Spleen (tissue), 11 donors: ENCODE data around the gene NCOA1. TPM values are rescaled to one million over a fixed set of nuclear protein-coding genes. Genes with fewer than 3 reads are reported as not detected.
A peak's percentile ranks its signal among the peaks of the same experiment; 100 is the strongest.

Source experiments
- DNase-seq: peaks from one replicate; pipeline ENCODE4 v3.0.0-alpha.2; 2020
- H3K27ac ChIP-seq, 8 donors: fragments of 200-600 bp; sonication (generic) in 7 of 8; 1 replicate in 4 of 8; 2 replicates in 4 of 8; pipeline versions ENCODE4 v1.5.0 to v1.8.0; 2016 to 2021; ENCODE audit warnings: inconsistent platforms in 4 of 8, mild to moderate bottlenecking in 4 of 8, moderate library complexity in 1 of 8
- H3K27me3 ChIP-seq, 7 donors: fragments of 200-600 bp; sonication (generic) in 6 of 7; replicated peaks in 1 of 7; 1 replicate in 4 of 7; 2 replicates in 3 of 7; pipeline versions ENCODE4 v1.5.0 to v1.8.0; 2016 to 2021; ENCODE audit warnings: inconsistent platforms in 3 of 7, mild to moderate bottlenecking in 1 of 7
- H3K36me3 ChIP-seq, 6 donors: fragments of 200-600 bp; sonication (generic) in 5 of 6; 1 replicate in 4 of 6; 2 replicates in 2 of 6; pipeline versions ENCODE4 v1.5.0 to v1.8.0; 2016 to 2021; ENCODE audit warnings: inconsistent platforms in 2 of 6
- H3K4me1 ChIP-seq, 6 donors: fragments of 200-600 bp; sonication (generic) in 5 of 6; 1 replicate in 3 of 6; 2 replicates in 3 of 6; pipeline versions ENCODE4 v1.5.0 to v1.8.0; 2016 to 2021; ENCODE audit warnings: inconsistent platforms in 3 of 6
- H3K4me3 ChIP-seq, 8 donors: fragments of 200-600 bp; sonication (generic) in 7 of 8; 1 replicate in 4 of 8; 2 replicates in 4 of 8; pipeline versions ENCODE4 v1.5.0 to v1.8.0; 2016 to 2021; ENCODE audit warnings: inconsistent platforms in 4 of 8, mild to moderate bottlenecking in 4 of 8, moderate library complexity in 2 of 8
- H3K9me3 ChIP-seq, 8 donors: fragments of 200-600 bp; sonication (generic) in 7 of 8; 1 replicate in 4 of 8; 2 replicates in 4 of 8; pipeline versions ENCODE4 v1.5.0 to v1.8.0; 2016 to 2021; ENCODE audit warnings: inconsistent platforms in 4 of 8
- POLR2A ChIP-seq, 3 donors: fragments of 450-650 bp; IDR thresholded peaks; one replicate each; pipeline ENCODE4 v1.5.1; 2017; ENCODE audit warnings: antibody characterized with exemption in 3 of 3, mild to moderate bottlenecking in 1 of 3
- POLR2AphosphoS5 ChIP-seq, 3 donors: sonication (generic); formaldehyde crosslinking; IDR thresholded peaks; one replicate each; pipeline ENCODE4 v1.5.1; 2017; ENCODE audit warnings: antibody characterized with exemption in 3 of 3
- WGBS, 5 donors: extraction: QIAGEN DNeasy Blood & Tissue Kit in 3 of 5; methylation state at CpG; one replicate each; pipeline versions ENCODE4 v1.1.5 to v1.1.7; 2013 to 2018; 5-methylcytosine and 5-hydroxymethylcytosine counted together
- intact Hi-C: fragments of 100-400 bp; cut with DNase I; formaldehyde crosslinking; loops from one replicate; pipeline ENCODE4 v1.15.0; 2023; ENCODE audit warnings: low total_unique reads
- polyA plus RNA-seq, 3 donors: library from polyadenylated mRNA; stranded (reverse); fragments of 200-250 nt; gene quantifications; one replicate each; pipeline ENCODE4 v1.2.1, GENCODE V29; 2013
- total RNA-seq, 7 donors: library from RNA; depleted of rRNA in 3 of 7; stranded (reverse); fragments of >200 nt in 3 of 7; fragmentation: NEBNext Ultra II Directional in 4 of 7; extraction: Animal tissue kit (Norgen Biotek cat#: 25700) in 4 of 7; gene quantifications; one replicate each; pipeline versions ENCODE4 v1.1.0 to v1.2.1, GENCODE V29; 2016 to 2021
- TF ChIP-seq, protein P1 (sequence below), 11 experiments: fragments of 200-600 bp in 7 of 11; fragments of 450-650 bp in 4 of 11; sonication (generic) in 4 of 11; IDR thresholded peaks in 8 of 11; conservative IDR thresholded peaks in 3 of 11; 1 replicate in 7 of 11; 2 replicates in 4 of 11; pipeline versions ENCODE4 v1.4.0 to v1.8.0; 2016 to 2021; ENCODE audit warnings: antibody characterized with exemption in 11 of 11, inconsistent platforms in 4 of 11, mild to moderate bottlenecking in 1 of 11
- donor health status: healthy with polysubstance abuse.
- donor health status: DM: no; HTN: no; CAD: no; lungs with moderate emphysema.
- donor health status: DM: no; HTN: no; CAD: no.
- donor health status: Bipolar disorder and iron deficiency.
- donor health status: healthy.
- donor health status: DM: no; HTN: no; CAD: no.
- donor health status: DM: yes; HTN: yes; CAD: no.

The NCOA1 gene
- total and polyA plus RNA-seq, 10 donors, result 4.4 to 73.6 (median 54.4) TPM

DNA sequence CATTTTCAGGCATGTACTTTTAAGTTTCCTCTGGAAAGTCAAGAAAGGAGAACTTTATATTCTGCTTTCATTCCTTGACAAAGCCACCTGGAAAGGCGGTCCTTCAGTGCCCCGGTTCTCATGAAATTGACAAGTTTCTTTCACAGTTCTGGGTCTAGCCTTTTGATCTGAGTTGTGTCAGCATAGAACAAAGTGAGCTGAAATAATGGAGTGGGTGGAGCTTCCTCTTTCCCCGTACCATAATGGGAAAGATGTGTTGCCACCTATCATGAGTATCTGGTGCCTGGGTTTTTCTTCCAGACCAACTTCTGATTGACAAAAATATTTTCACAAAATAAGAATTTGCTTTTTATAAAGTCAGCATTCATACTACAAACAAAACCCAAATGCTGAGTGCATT, 252.9 kb downstream of the NCOA1 start:
- H3K27me3 ChIP-seq, result no peaks in the 10 kb centered on the region
- no peak overlapping the region for H3K4me3 ChIP-seq
- intact Hi-C loops, result no loop called here
- peak overlapping the region in 2 of 8 donors; percentile 12 to 22 for H3K27ac ChIP-seq
- H3K36me3 ChIP-seq, result peaks cover 0 to 83% (median 18%) of the 10 kb centered on the region in 6 donors
- H3K4me1 ChIP-seq, result peaks cover 0 to 18% (median 4%) of the 10 kb centered on the region in 6 donors
- 59 to 66% (median 65%) methylated on average over 3 of the region's 3 CpGs for WGBS, 5 donors
- no peak for DNase-seq
- no peaks in the 10 kb centered on the region for H3K9me3 ChIP-seq
- TF ChIP-seq POLR2AphosphoS5 (IDR thresholded peaks at IDR 0.05) (no peak), POLR2A (IDR thresholded peaks at IDR 0.05) (no peak)
- TF ChIP-seq, protein P1, sequence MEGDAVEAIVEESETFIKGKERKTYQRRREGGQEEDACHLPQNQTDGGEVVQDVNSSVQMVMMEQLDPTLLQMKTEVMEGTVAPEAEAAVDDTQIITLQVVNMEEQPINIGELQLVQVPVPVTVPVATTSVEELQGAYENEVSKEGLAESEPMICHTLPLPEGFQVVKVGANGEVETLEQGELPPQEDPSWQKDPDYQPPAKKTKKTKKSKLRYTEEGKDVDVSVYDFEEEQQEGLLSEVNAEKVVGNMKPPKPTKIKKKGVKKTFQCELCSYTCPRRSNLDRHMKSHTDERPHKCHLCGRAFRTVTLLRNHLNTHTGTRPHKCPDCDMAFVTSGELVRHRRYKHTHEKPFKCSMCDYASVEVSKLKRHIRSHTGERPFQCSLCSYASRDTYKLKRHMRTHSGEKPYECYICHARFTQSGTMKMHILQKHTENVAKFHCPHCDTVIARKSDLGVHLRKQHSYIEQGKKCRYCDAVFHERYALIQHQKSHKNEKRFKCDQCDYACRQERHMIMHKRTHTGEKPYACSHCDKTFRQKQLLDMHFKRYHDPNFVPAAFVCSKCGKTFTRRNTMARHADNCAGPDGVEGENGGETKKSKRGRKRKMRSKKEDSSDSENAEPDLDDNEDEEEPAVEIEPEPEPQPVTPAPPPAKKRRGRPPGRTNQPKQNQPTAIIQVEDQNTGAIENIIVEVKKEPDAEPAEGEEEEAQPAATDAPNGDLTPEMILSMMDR (IDR thresholded peaks at IDR 0.05 in 8 of 11, conservative IDR thresholded peaks at IDR 0.05 in 3 of 11), result no peak

DNA sequence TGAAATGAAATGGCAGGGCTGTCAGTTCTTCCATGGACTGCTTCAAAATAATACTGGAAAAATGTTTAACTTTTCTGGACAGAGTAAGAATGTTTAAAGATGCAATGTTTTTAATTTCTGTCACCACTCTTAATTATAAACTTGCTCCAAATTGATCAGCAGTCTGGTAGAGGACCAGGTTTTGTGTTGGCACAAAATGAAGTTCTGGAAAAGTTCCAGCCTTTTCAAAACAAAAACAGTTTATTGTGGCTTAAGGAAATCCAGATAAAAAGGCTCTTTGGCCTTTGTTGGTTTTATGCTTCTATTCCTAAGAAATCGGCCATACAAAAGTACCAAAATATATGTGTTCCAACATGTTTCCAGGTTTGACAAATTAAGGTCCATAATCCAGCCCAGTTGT, 253.3 kb downstream of the NCOA1 start:
- no peak overlapping the region for H3K4me3 ChIP-seq
- H3K4me1 ChIP-seq, result peaks cover 0 to 18% (median 4%) of the 10 kb centered on the region in 6 donors
- peaks cover 0 to 83% (median 18%) of the 10 kb centered on the region in 6 donors for H3K36me3 ChIP-seq
- 82 to 94% (median 89%) methylated on average over 1 of the region's 1 CpG for WGBS, 5 donors
- TF ChIP-seq POLR2AphosphoS5 (IDR thresholded peaks at IDR 0.05) (no peak), POLR2A (IDR thresholded peaks at IDR 0.05) (no peak)
- TF ChIP-seq, protein P1 (IDR thresholded peaks at IDR 0.05 in 8 of 11, conservative IDR thresholded peaks at IDR 0.05 in 3 of 11), result no peak
- DNase-seq, result no peak
- no peaks in the 10 kb centered on the region for H3K27me3 ChIP-seq
- intact Hi-C loops, result no loop called here
- no peaks in the 10 kb centered on the region for H3K9me3 ChIP-seq
- peak overlapping the region in 2 of 8 donors; percentile 12 to 22 for H3K27ac ChIP-seq

DNA sequence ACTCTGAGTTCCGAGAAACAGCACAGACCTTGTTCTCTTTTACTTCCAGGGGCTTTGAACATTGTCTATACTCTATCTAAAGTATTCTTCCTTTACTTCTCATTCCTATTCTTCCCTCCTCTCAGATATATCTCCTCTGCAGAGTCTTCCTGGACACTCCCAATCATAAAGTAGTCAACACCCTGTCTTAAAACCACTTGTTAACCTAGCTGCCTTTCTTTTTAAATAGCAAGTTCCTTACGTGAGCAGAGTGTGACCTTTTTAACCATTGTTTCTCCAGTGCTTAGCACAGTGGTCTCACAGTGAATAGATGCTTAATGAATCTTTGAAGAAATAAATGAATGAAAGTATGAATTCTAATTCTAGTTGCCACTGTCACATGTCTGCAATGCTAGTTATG, 254.8 kb downstream of the NCOA1 start:
- H3K27ac ChIP-seq, result peak overlapping the region in 3 of 8 donors; percentile 36 to 61 (median 38)
- intact Hi-C loops, result no loop called here
- H3K36me3 ChIP-seq, result peaks cover 0 to 78% (median 18%) of the 10 kb centered on the region in 6 donors
- 84 to 91% (median 87%) methylated on average over 2 of the region's 2 CpGs for WGBS, 5 donors
- H3K4me1 ChIP-seq, result peaks cover 0 to 18% (median 4%) of the 10 kb centered on the region in 6 donors
- TF ChIP-seq, protein P1 (IDR thresholded peaks at IDR 0.05 in 8 of 11, conservative IDR thresholded peaks at IDR 0.05 in 3 of 11), result no peak
- TF ChIP-seq POLR2A (IDR thresholded peaks at IDR 0.05), result no peak
- no peak for TF ChIP-seq POLR2AphosphoS5 (IDR thresholded peaks at IDR 0.05)
- H3K4me3 ChIP-seq, result no peak overlapping the region
- H3K27me3 ChIP-seq, result no peaks in the 10 kb centered on the region
- no peaks in the 10 kb centered on the region for H3K9me3 ChIP-seq
- no peak for DNase-seq

DNA sequence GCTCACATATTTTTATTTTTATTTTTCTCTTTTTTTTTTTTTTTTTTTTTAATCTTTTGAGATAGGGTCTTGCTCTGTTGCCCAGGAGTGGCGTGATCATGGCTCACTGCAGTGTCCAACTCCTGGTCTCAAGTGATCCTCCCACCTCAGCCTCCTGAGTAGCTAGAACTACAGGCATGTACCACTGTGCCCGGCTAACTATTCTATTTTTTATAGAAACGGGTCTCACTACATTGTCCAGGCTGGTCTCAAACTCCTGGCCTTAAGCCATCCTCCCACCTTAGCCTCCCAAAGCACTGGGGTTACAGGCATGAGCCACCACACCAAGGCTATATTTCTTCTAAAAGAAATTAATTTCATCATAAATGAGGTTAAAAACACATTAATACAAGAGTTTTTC, 256.2 kb downstream of the NCOA1 start:
- H3K36me3 ChIP-seq, result peaks cover 0 to 76% (median 16%) of the 10 kb centered on the region in 6 donors
- no peak overlapping the region for H3K27ac ChIP-seq
- intact Hi-C loops, result no loop called here
- 95 to 100% (median 98%) methylated on average over 3 of the region's 3 CpGs for WGBS, 5 donors
- H3K4me1 ChIP-seq, result peaks cover 0 to 18% (median 4%) of the 10 kb centered on the region in 6 donors
- no peaks in the 10 kb centered on the region for H3K9me3 ChIP-seq
- DNase-seq, result no peak
- TF ChIP-seq POLR2A (IDR thresholded peaks at IDR 0.05) (no peak), POLR2AphosphoS5 (IDR thresholded peaks at IDR 0.05) (no peak)
- TF ChIP-seq, protein P1 (IDR thresholded peaks at IDR 0.05 in 8 of 11, conservative IDR thresholded peaks at IDR 0.05 in 3 of 11), result no peak
- no peaks in the 10 kb centered on the region for H3K27me3 ChIP-seq
- H3K4me3 ChIP-seq, result no peak overlapping the region
